Measurements from ENCODE around the gene GREB1L.

GREB1L gene

GRCh38 chr18:21452276-21452780 is 210.3 kb downstream of the GREB1L start:
- DNase-seq: no peak

- no peak for DNase-seq
These were observed 210.9 kb downstream of the GREB1L start for GRCh38 chr18:21452796-21453510.

- DNase-seq: no peak
These were observed 211.5 kb downstream of the GREB1L start for GRCh38 chr18:21453511-21453901.

GRCh38 chr18:21454725-21455124 is 212.7 kb downstream of the GREB1L start:
- no peak for DNase-seq

GRCh38 chr18:21456428-21457178 is 214.6 kb downstream of the GREB1L start:
- no peak for DNase-seq

- no peak for DNase-seq
These were observed 215.1 kb downstream of the GREB1L start for GRCh38 chr18:21457179-21457535.

GRCh38 chr18:21458310-21458709 is 216.3 kb downstream of the GREB1L start:
- no peak for DNase-seq

GRCh38 chr18:21458788-21459187 is 216.8 kb downstream of the GREB1L start:
- no peak for DNase-seq

GRCh38 chr18:21459706-21460286 is 217.8 kb downstream of the GREB1L start:
- DNase-seq: no peak

GRCh38 chr18:21461460-21461859 is 219.4 kb downstream of the GREB1L start:
- no peak for DNase-seq

GRCh38 chr18:21463718-21464117 is 221.7 kb downstream of the GREB1L start:
- DNase-seq: no peak

GRCh38 chr18:21468514-21469164 is 226.6 kb downstream of the GREB1L start:
- no peak for DNase-seq

- no peak for DNase-seq
These were observed 230.7 kb downstream of the GREB1L start for GRCh38 chr18:21472741-21473140.

- no peak for DNase-seq
These were observed 232.6 kb downstream of the GREB1L start for GRCh38 chr18:21474621-21475020.

GRCh38 chr18:21479721-21480120 is 237.7 kb downstream of the GREB1L start:
- no peak for DNase-seq

- DNase-seq: no peak
These were observed 239.7 kb downstream of the GREB1L start for GRCh38 chr18:21481739-21482138.

GRCh38 chr18:21483051-21483450 is 241.0 kb downstream of the GREB1L start:
- no peak for DNase-seq

GRCh38 chr18:21484851-21485636 is 243.0 kb downstream of the GREB1L start:
- no peak for DNase-seq

- no peak for DNase-seq
These were observed 244.9 kb downstream of the GREB1L start for GRCh38 chr18:21486905-21487437.

- DNase-seq: no peak
These were observed 247.2 kb downstream of the GREB1L start for GRCh38 chr18:21489119-21489750.

- DNase-seq: no peak
These were observed 248.0 kb downstream of the GREB1L start for GRCh38 chr18:21489919-21490495.
